ENCODE results near the gene TTLL7. TPM values are rescaled to one million over a fixed set of nuclear protein-coding genes. Genes with fewer than 3 reads are reported as not detected.
A peak's percentile ranks its signal among the peaks of the same experiment; 100 is the strongest.

The TTLL7 gene
- total RNA-seq, 4 donors from 2014 or later: 1.2 to 16.5 (median 4.1) TPM

DNA sequence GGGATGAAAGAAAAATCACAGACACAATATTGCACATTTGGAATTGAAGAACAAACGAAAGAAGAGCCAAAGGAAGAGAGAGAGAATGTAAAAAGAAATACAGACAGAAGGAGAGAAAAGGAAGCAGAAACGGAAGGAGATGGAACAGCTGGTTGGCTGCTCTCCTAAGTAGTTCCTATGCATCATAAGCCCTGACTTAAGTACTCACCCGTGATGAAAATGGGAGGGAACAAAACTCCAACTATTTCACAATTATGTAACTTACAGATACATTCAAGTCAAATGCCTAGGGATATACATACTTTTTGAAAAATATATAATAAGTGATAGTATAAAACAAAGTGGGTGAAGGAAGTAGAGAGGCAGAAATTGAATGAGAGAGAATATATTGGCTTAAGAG, 88.5 kb downstream of the TTLL7 start:
- H3K27ac ChIP-seq: no peak overlapping the region
- no peak for TF ChIP-seq POLR2A (IDR thresholded peaks at IDR 0.05)
- TF ChIP-seq, protein P1, sequence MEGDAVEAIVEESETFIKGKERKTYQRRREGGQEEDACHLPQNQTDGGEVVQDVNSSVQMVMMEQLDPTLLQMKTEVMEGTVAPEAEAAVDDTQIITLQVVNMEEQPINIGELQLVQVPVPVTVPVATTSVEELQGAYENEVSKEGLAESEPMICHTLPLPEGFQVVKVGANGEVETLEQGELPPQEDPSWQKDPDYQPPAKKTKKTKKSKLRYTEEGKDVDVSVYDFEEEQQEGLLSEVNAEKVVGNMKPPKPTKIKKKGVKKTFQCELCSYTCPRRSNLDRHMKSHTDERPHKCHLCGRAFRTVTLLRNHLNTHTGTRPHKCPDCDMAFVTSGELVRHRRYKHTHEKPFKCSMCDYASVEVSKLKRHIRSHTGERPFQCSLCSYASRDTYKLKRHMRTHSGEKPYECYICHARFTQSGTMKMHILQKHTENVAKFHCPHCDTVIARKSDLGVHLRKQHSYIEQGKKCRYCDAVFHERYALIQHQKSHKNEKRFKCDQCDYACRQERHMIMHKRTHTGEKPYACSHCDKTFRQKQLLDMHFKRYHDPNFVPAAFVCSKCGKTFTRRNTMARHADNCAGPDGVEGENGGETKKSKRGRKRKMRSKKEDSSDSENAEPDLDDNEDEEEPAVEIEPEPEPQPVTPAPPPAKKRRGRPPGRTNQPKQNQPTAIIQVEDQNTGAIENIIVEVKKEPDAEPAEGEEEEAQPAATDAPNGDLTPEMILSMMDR (IDR thresholded peaks at IDR 0.05): no peak
- no peaks in the 10 kb centered on the region for H3K4me1 ChIP-seq
- DNase-seq: no peak
- no peaks in the 10 kb centered on the region for H3K36me3 ChIP-seq
- no peaks in the 10 kb centered on the region for H3K27me3 ChIP-seq
- no peak overlapping the region for H3K4me3 ChIP-seq
- H3K9me3 ChIP-seq: no peaks in the 10 kb centered on the region

DNA sequence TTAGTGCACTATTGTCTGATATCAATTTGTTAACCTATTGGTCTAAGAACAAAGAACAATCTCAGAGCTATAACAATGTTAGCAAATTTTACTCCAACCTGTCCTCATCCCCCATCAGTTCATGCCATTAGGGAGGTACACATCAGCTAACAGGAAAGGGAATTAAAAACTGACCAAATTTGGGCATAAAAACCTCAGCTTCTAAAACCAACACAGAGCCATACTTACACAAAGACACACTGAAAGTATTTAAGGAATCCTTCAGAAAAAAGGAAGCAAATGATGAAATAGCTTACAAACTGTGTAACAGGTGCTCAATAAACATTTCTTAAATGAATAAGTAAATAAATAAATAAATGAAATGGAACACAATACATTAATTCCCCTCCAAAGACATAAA, 89.2 kb downstream of the TTLL7 start:
- no peak for TF ChIP-seq POLR2A (IDR thresholded peaks at IDR 0.05)
- TF ChIP-seq, protein P1 (IDR thresholded peaks at IDR 0.05): no peak
- Histone ChIP-seq H3K4me1 (no peaks in the 10 kb centered on the region), H3K27ac (no peak overlapping the region), H3K9me3 (no peaks in the 10 kb centered on the region), H3K4me3 (no peak overlapping the region), H3K36me3 (no peaks in the 10 kb centered on the region), H3K27me3 (no peaks in the 10 kb centered on the region)
- no peak for DNase-seq

DNA sequence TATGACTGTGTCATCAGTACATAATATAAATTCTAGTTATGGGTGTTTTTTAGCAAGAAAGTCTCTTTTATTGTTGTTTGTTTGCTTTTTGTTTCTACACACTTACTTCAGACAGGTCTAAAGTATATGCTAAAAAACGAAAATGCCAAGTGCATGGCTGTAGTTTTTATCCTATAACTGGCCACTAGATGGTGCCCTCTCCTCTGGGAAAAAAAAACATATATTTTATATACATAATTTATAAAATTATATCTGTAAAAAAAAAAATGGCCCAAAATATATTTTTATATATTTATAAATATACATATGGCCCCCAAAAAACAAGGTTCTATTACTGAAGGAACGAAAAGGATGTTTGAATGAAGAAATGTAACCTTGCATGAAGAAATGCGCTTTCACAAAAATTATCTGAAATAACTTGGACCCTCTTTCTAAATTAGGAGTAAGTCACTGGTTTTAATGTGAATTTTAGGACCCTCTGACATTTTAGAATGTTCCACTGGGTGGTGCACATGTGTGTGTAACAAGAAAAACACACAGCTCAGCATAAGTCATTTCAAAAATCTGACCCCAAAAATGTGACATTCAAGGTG, 93.5 kb downstream of the TTLL7 start:
- Histone ChIP-seq H3K9me3 (no peaks in the 10 kb centered on the region), H3K36me3 (no peaks in the 10 kb centered on the region), H3K27me3 (no peaks in the 10 kb centered on the region), H3K27ac (no peak overlapping the region), H3K4me1 (no peaks in the 10 kb centered on the region), H3K4me3 (no peak overlapping the region)
- no peak for DNase-seq
- TF ChIP-seq POLR2A (IDR thresholded peaks at IDR 0.05): no peak
- TF ChIP-seq, protein P1 (IDR thresholded peaks at IDR 0.05): peak; percentile 25 to 72 (median 44)

DNA sequence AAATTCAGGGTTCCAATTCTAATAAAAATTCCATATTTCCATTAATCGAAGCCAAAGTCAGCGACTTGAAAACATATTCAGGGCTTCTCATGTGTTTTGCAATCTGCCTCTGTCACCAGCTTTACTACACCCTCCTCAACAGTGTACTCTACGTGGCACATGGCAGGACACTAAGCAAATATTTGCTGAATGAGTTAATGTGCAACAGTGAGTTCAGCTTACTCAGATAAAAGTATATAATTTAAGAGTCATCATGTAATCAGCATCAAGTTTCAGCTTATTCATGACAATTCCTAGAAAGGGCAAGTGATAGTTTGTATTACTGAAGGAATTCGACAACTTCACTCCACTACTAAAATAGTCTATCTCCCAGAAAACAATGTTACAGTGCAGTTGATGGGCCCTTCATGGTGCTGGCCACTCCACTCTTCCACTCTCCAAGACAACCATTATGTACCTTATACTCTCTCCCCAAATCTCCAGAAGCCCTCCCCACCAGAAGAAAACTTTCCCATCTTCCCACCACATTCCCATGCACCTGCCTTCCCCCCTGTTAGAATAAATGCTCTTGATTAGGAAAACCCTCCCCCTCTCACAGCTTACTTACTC, 97.3 kb downstream of the TTLL7 start:
- H3K9me3 ChIP-seq: no peaks in the 10 kb centered on the region
- no peak overlapping the region for H3K27ac ChIP-seq

DNA sequence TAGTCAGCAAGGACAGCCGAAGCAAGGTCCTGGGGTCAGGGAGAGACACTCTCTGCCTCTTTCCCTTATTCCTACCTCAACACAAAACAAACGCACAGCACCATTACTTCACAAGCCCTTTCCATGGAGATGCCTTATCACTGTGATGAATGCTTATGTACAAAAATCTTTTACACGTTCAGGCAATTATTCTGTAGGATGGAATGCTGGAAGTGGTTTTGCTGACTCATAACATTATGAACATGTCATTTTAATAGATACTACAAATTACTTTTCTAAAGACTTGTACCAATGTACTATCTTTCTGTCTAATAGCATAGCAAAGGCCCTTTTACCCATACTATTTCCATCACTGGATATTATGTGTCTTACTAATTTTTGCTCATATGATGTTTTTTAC, 98.4 kb downstream of the TTLL7 start:
- Histone ChIP-seq H3K4me3 (no peak overlapping the region), H3K9me3 (no peaks in the 10 kb centered on the region), H3K4me1 (no peaks in the 10 kb centered on the region), H3K27ac (no peak overlapping the region), H3K27me3 (peaks cover 0 to 3% of the 10 kb centered on the region in 2 donors), H3K36me3 (no peaks in the 10 kb centered on the region)
- no peak for TF ChIP-seq POLR2A (IDR thresholded peaks at IDR 0.05)
- TF ChIP-seq, protein P1 (IDR thresholded peaks at IDR 0.05): no peak
- DNase-seq: no peak

More for the DNA sequence above, 97.3 kb downstream of the TTLL7 start:
- H3K27me3 ChIP-seq: no peaks in the 10 kb centered on the region
- peak in 1 of 3 donors; percentile 49 for DNase-seq
- TF ChIP-seq, protein P1 (IDR thresholded peaks at IDR 0.05): no peak
- no peak for TF ChIP-seq POLR2A (IDR thresholded peaks at IDR 0.05)
- no peaks in the 10 kb centered on the region for H3K36me3 ChIP-seq
- no peak overlapping the region for H3K4me3 ChIP-seq
- no peaks in the 10 kb centered on the region for H3K4me1 ChIP-seq

Data from Peyer's patch (tissue), 4 donors.